NCI-H2227 (cell line): ENCODE data around the gene C15orf39.
"Not testable (repeated sequence)": the region's sequence is repeated elsewhere in the genome, so short reads cannot be mapped to it uniquely, and the experiment has no call there.

Experiments used
- DNase-seq: peaks from one replicate; lab custom pipeline; 2025; ENCODE audit not compliant: unreplicated experiment; lab: John Stamatoyannopoulos, UW

C15orf39 gene

GRCh38 chr15:75230016-75230343 lies 28.3 kb downstream of the C15orf39 start:
- DNase-seq = no peak

GRCh38 chr15:75230551-75231371 lies 29.1 kb downstream of the C15orf39 start:
- no peak for DNase-seq

DNA sequence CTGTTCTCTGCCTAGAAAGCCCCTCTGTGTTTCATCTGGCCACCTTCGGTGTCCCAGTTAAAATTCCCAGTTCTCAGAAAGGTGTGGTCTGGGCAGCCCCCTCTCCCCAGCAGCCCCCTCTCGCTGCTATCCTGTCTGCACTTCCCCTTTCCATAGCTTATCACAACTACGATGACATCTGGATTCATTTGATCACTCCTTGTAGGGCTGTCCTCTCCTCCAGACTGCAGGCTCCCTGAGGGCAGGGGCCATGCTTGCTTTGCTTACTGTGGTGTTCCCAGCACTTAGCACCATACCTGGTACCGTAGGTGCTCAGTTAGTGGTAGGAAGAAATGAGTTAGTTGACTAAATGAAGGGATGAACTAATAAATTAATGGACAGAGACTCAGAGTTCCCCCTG lies 30.2 kb downstream of the C15orf39 start:
- DNase-seq = no peak

- no peak for DNase-seq
These were observed 30.7 kb downstream of the C15orf39 start for GRCh38 chr15:75232252-75232813.

DNA sequence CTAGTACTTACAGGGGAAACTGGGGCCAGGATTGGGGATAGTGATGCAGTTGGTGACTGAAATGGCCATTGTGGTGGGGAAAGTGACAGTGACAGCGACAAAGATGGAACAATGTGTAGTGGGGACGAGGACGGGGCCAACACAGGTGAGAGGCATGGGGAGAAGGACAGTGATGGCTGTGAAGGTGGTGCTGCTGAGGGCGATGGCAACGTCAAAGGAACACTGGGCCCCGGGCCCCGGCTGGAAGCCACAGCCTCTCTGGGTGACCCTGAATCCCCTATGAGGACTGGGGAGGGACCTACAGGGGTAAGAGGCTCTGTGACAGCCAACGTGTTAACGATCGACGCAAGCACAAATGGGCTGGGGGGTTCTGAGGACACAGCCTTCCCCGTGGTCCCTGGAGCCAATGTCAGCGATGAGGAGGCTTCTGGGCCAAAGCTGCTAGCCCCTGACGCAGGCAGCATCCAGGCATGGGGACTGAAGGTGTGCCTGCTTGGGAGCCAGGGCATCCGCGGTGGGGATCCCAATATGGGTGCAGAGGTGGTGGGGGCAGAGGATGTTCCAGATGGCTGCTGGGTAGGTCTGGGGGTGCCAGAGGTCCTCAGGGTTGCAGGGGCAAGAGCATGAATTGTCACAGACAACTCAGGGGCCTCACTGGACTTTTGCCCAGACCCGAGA lies 31.3 kb downstream of the C15orf39 start:
- no peak for DNase-seq

DNA sequence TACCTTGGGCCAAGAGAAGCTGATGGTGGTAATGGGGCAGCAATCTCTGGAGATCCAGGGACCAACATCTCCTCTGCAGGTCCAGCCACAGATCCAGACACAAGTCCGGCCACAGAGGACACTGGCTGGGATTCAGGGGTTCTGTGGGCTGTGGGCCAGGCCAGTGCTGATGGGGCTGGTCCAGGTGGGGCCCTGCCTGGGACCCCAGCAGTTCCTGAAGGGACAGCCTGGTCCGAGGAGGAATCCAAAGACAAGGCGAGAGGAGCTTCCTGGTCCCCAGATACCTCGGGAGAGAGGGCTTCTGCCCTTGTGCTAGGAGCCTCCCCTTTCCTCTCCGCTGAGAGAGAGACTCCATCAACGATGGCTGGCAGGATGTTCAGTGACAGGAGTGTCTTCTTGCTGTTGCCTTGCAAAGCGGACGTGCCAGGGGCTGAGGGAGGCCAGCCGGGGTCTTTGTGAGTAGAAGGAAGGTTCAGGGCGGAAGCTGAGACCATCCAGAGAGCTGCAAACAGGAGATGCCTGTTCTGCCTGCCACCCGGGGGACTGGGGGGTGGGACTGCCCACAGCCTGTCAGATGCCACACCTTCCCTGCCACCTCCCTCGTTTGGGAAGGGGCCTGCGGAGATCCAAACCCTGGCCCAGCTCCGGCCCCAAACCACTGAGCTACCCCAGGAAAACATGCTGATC lies 32.0 kb downstream of the C15orf39 start:
- DNase-seq = no peak

GRCh38 chr15:75234191-75234810 lies 32.6 kb downstream of the C15orf39 start:
- no peak for DNase-seq

DNA sequence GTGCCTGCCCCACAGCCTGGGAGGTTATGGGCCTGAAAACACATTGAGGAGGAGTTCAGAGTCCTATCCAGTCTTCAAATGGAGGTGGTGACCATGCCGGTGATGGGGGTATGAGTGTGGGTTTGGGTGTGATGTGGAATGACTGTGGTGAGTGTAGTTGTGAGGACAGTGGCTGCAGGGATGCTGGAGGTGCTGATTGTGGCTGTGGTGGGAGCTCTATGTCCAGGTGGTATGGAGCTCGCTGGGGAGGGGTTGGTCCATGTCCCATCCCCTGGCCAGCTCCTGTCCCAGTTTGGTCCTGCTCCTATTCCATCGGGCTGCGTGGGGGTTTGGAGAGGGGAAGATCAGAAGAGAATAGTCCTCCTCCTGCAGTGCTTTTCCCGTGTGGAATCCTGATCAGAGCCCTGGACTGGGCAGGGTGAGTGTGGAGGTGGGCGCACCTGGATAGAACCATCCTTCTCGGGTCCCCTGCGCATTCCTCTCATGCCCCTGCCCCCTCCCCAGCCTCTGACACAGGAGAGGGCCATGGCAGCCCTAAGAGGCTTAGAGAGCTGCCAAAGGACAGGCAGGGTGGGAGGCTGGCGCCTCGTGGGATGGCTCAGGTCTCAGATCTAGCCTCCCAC lies 33.5 kb downstream of the C15orf39 start:
- DNase-seq = no peak

GRCh38 chr15:75235760-75236729 lies 34.4 kb downstream of the C15orf39 start:
- no peak for DNase-seq

- no peak for DNase-seq
These were observed 35.8 kb downstream of the C15orf39 start for GRCh38 chr15:75237316-75237982.

GRCh38 chr15:75238150-75238549 lies 36.5 kb downstream of the C15orf39 start:
- no peak for DNase-seq

DNA sequence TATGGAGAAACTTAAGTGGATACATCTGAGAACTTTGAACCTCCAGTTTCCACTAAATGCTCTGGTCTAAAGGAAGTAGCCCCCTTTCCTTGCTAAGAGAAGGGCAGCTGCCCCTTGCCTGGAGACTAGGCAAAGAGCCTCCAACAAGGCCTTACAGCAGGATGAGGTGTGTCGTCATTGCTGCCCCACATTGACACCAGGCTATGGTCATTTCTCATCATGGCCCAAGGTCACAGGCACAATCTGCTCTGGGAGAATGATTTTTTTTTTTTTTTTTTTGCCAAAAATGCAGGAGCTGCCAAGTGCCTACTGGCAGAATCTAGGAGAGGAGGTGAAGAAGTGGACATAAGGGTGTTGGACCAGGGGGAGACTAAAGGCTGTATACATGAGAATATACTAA lies 44.1 kb downstream of the C15orf39 start:
- DNase-seq = not testable (repeated sequence)

DNA sequence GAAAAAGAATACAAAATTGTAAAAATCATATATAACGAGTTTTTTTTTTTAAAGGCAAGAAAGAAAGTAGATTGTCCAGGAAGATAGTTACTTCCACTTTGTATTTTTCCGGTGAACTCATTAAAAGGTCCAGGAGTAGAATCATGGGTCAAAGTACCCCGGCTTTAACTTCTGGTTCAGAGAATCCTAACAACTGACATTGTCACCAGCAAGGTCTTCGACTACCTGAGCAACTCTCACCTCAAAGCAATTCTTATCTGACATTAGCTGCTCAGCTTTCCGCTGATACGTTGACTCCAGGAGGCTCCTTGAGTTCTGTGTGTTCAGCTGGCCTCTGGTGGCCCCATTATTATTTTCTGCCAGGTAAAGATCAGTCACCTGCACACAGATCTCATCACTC lies 47.3 kb downstream of the C15orf39 start:
- not testable (repeated sequence) for DNase-seq

- no peak for DNase-seq
These were observed 48.0 kb downstream of the C15orf39 start for GRCh38 chr15:75249726-75250125.

DNA sequence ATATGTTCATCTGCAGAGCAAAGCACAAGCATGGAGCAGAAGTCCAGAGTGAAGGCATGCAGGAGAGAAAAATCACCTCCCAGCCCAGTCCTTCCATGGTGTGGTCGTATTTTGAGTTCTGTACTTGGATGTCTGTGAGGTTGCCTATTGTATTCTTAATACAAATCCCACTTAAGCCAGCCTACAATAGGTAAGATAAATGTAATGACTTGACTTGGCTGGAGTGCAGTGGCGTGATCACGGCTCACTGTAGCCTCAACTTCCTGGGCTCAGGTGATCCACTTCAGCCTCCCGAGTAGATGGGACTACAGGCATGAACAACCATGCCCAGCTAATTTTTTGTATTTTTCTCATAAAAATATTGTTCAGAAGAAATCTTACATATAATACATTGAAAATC lies 49.7 kb downstream of the C15orf39 start:
- not testable (repeated sequence) for DNase-seq

GRCh38 chr15:75252285-75252684 lies 50.6 kb downstream of the C15orf39 start:
- not testable (repeated sequence) for DNase-seq

GRCh38 chr15:75258034-75258433 lies 56.4 kb downstream of the C15orf39 start, which contains the start of gene GOLGA6C:
GOLGA6C (plus strand) TSS chr15:75258334; CDS start chr15:75258599, 265 bp downstream.
- not testable (repeated sequence) for DNase-seq

DNA sequence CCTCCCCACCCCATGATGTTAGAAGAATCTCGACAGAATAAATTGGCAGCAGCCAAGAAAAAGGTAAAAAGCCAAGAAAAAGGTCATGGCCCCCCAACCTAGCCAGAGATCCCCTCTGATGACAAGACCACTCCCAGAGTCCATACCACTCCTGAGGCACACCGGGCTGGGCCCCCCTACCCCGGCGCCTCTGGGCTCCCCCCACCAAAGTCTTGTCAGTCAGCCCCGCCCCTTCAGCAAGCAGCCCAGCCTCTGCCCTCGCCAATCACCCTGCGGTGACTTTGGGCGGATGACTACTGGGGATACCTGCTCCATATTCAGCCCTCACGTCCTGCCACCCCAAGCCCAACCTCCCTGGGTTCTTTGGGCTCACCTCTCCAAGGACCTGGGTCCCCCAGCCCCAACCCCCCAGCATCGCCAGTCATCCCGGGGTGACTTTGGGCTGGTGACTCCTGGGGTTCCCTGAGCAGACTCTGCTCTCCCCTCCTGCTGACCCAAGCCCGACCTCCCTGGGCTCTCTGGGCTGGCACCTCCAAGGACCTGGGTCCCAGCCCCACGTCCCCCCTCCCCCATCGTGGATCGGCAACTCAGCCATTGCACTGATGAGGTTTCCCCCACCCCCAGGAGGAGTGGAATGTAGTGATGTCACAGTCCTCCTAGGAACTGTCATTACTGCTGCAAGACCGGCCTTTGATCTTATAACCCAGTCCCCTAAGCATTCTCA lies 57.1 kb downstream of the C15orf39 start:
- DNase-seq = not testable (repeated sequence)
